Keratinocyte (primary cell): ENCODE data around the gene DGKI. TPM values are rescaled to one million over a fixed set of nuclear protein-coding genes. Genes with fewer than 3 reads are reported as not detected.

Experiments used
- DNase-seq: peaks from one replicate; pipeline ENCODE4 v3.0.0-alpha.2; 2011; ENCODE audit warnings: low read depth, missing footprints, low spot score
- FAIRE-seq: peaks from 2 replicates; lab custom pipeline; 2011; peaks lifted over from hg19 to GRCh38; lab: Jason Lieb, UNC
- H2AFZ ChIP-seq: 2 replicates; pipeline ENCODE4 v1.6.0; 2012; ENCODE audit warnings: low read length, control low read depth, inconsistent platforms; ENCODE audit not compliant: control insufficient read depth
- H3K27ac ChIP-seq: 2 replicates; pipeline ENCODE4 v1.5.1; 2011; ENCODE audit warnings: low read length; ENCODE audit not compliant: control insufficient read depth, insufficient read depth
- H3K27me3 ChIP-seq: 3 replicates; pipeline ENCODE4 v1.6.0; 2011; ENCODE audit warnings: low read length; ENCODE audit not compliant: control insufficient read depth, insufficient read depth; ENCODE audit errors: extremely low read depth
- H3K36me3 ChIP-seq, 2 experiments: 2 replicates in 1 of 2; 3 replicates in 1 of 2; pipeline ENCODE4 v1.5.1; 2011; ENCODE audit warnings: low read length in 2 of 2, mild to moderate bottlenecking in 1 of 2; ENCODE audit not compliant: control insufficient read depth in 2 of 2, insufficient read depth in 2 of 2; ENCODE audit errors: extremely low read depth in 1 of 2
- H3K4me1 ChIP-seq: 3 replicates; pipeline ENCODE4 v1.5.1; 2011; ENCODE audit warnings: low read length; ENCODE audit not compliant: control insufficient read depth, insufficient read depth; ENCODE audit errors: extremely low read depth
- H3K4me2 ChIP-seq: 3 replicates; pipeline ENCODE4 v1.6.0; 2011; ENCODE audit warnings: low read depth, low read length; ENCODE audit not compliant: control insufficient read depth, insufficient read depth; ENCODE audit errors: extremely low read depth
- H3K4me3 ChIP-seq, 3 experiments: fragments of 200-600 bp in 1 of 3; sonication (generic) in 1 of 3; 2 replicates in 2 of 3; 3 replicates in 1 of 3; pipeline ENCODE4 v1.5.1; 2011 to 2016; ENCODE audit warnings: low read length in 3 of 3, mild to moderate bottlenecking in 3 of 3, control low read depth in 2 of 3, inconsistent platforms in 1 of 3, low read depth in 1 of 3, mixed read lengths in 1 of 3, mixed run types in 1 of 3, moderate library complexity in 1 of 3; ENCODE audit not compliant: control insufficient read depth in 2 of 3, insufficient read depth in 2 of 3; ENCODE audit errors: extremely low read depth in 1 of 3
- H3K79me2 ChIP-seq: 2 replicates; pipeline ENCODE4 v1.6.0; 2012; ENCODE audit warnings: low read length; ENCODE audit not compliant: control insufficient read depth, insufficient read depth
- H3K9ac ChIP-seq: 3 replicates; pipeline ENCODE4 v1.6.0; 2011; ENCODE audit warnings: low read length; ENCODE audit not compliant: control insufficient read depth, insufficient read depth; ENCODE audit errors: extremely low read depth
- H3K9me1 ChIP-seq: 3 replicates; pipeline ENCODE4 v1.6.0; 2011; ENCODE audit warnings: low read length; ENCODE audit not compliant: control insufficient read depth, insufficient read depth; ENCODE audit errors: extremely low read depth
- H3K9me3 ChIP-seq: 2 replicates; pipeline ENCODE4 v1.5.1; 2012; ENCODE audit warnings: low read depth, low read length; ENCODE audit not compliant: control insufficient read depth
- H4K20me1 ChIP-seq: 3 replicates; pipeline ENCODE4 v1.6.0; 2011; ENCODE audit warnings: low read length; ENCODE audit not compliant: control insufficient read depth, insufficient read depth; ENCODE audit errors: extremely low read depth
- EZH2 ChIP-seq: IDR thresholded peaks from one replicate; pipeline ENCODE4 v1.6.1; 2012; ENCODE audit warnings: inconsistent platforms, mild to moderate bottlenecking, low read length, moderate library complexity
- dilution Hi-C: fragments of 300-500 bp; cut with MboI; formaldehyde crosslinking; loops from one replicate; pipeline ENCODE4 v1.7.0; 2020; ENCODE audit warnings: low sequenced_read_pairs; ENCODE audit not compliant: extremely low pct_ligation_motif_present
- polyA plus RNA-seq, 5 experiments: library from polyadenylated mRNA; depleted of rRNA in 3 of 5; stranded (reverse) in 3 of 5; stranded (forward) in 1 of 5; unstranded in 1 of 5; fragments of >200 nt; gene quantifications; 1 replicate in 1 of 5; 2 replicates in 3 of 5; 3 replicates in 1 of 5; pipeline versions ENCODE4 v1.2.1 to v1.2.3, GENCODE V29; 2011 to 2012; ENCODE audit warnings: missing spikeins in 2 of 5, low read depth in 1 of 5, low replicate concordance in 1 of 5
- TF ChIP-seq, protein P1 (sequence below), 3 experiments: IDR thresholded peaks in 1 of 3; conservative IDR thresholded peaks in 1 of 3; optimal IDR thresholded peaks in 1 of 3; 2 replicates in 2 of 3; 3 replicates in 1 of 3; pipeline versions ENCODE3 to v1.5.1; 2011; ENCODE audit warnings: low read length in 3 of 3, mild to moderate bottlenecking in 3 of 3, moderate library complexity in 2 of 3, control low read depth in 1 of 3, inconsistent platforms in 1 of 3; ENCODE audit not compliant: insufficient read depth in 2 of 3; ENCODE audit errors: extremely low read depth in 1 of 3

Gene DGKI
- polyA plus RNA-seq, 1 donor (not counting 4 experiments of a cell fraction or from before 2014, with no cell fraction given) = 0.14 TPM

DNA sequence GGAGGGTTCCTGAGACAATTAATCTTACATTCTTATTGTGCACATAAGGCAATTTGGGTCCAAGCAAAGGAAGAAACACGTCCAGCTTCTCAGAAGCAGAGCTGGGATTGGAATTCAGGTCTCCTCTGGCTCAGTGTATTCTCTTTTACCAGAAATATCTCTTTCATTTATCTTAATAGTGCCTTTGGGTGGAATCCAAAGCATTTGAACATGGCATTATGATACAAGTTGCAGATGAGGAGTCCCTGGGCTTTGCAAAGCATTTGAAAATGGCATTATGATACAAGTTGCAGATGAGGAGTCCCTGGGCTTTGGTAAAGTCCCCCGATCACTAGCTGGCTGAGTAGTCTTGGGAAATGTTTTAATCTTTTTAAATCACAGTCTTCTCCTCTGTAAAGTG, 473.3 kb downstream of the DGKI start:
- no peak for TF ChIP-seq EZH2
- TF ChIP-seq, protein P1, sequence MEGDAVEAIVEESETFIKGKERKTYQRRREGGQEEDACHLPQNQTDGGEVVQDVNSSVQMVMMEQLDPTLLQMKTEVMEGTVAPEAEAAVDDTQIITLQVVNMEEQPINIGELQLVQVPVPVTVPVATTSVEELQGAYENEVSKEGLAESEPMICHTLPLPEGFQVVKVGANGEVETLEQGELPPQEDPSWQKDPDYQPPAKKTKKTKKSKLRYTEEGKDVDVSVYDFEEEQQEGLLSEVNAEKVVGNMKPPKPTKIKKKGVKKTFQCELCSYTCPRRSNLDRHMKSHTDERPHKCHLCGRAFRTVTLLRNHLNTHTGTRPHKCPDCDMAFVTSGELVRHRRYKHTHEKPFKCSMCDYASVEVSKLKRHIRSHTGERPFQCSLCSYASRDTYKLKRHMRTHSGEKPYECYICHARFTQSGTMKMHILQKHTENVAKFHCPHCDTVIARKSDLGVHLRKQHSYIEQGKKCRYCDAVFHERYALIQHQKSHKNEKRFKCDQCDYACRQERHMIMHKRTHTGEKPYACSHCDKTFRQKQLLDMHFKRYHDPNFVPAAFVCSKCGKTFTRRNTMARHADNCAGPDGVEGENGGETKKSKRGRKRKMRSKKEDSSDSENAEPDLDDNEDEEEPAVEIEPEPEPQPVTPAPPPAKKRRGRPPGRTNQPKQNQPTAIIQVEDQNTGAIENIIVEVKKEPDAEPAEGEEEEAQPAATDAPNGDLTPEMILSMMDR (optimal IDR thresholded peaks at IDR 0.05 in 1 of 3, IDR thresholded peaks at IDR 0.05 in 1 of 3, conservative IDR thresholded peaks at IDR 0.05 in 1 of 3; ENCODE audit: extremely low read depth in 1 of 3, insufficient read depth in 2 of 3, low read length in 3 of 3) = no peak
- H2AFZ ChIP-seq = no peak overlapping the region
- dilution Hi-C loops = no loop called here

DNA sequence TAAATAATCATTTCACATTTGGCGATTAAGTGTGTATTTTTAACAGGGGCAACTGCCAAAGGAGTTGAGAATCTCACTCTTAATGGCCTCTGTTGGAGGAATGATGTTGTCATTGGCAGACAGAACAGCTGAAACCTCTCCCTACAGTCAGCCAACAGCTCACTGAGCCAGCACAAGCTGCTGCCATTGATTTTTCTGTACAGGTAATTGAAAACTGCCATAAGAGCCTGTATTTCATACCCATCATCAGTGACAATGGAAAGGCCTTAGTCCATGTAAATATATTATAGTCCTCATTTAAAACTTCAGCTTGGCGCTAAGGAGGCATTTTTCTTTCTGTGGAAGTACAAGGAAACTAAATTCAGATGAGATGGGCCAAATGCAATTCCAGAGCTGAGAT, 475.2 kb downstream of the DGKI start:
- Histone ChIP-seq H3K9me3 (no peaks in the 10 kb centered on the region), H3K4me1 (no peaks in the 10 kb centered on the region), H4K20me1 (no peaks in the 10 kb centered on the region), H3K36me3 (no peaks in the 10 kb centered on the region), H3K79me2 (no peaks in the 10 kb centered on the region), H3K9me1 (no peaks in the 10 kb centered on the region), H3K4me2 (no peak overlapping the region), H3K27me3 (no peaks in the 10 kb centered on the region), H2AFZ (no peak overlapping the region), H3K4me3 (no peak overlapping the region), H3K9ac (no peak overlapping the region), H3K27ac (no peak overlapping the region)
- FAIRE-seq = no peak
- DNase-seq = no peak
- dilution Hi-C loops = no loop called here
- TF ChIP-seq, protein P1 (optimal IDR thresholded peaks at IDR 0.05 in 1 of 3, IDR thresholded peaks at IDR 0.05 in 1 of 3, conservative IDR thresholded peaks at IDR 0.05 in 1 of 3; ENCODE audit: extremely low read depth in 1 of 3, insufficient read depth in 2 of 3, low read length in 3 of 3) = no peak
- TF ChIP-seq EZH2 = no peak

More for the DNA sequence above, 473.3 kb downstream of the DGKI start:
- H3K4me1 ChIP-seq = no peaks in the 10 kb centered on the region
- H4K20me1 ChIP-seq = no peaks in the 10 kb centered on the region
- no peaks in the 10 kb centered on the region for H3K36me3 ChIP-seq
- DNase-seq (no peak), FAIRE-seq (no peak)
- no peak overlapping the region for H3K4me3 ChIP-seq
- no peaks in the 10 kb centered on the region for H3K9me1 ChIP-seq
- no peaks in the 10 kb centered on the region for H3K79me2 ChIP-seq
- H3K27me3 ChIP-seq = no peaks in the 10 kb centered on the region
- no peak overlapping the region for H3K27ac ChIP-seq
- H3K4me2 ChIP-seq = no peak overlapping the region
- no peaks in the 10 kb centered on the region for H3K9me3 ChIP-seq
- H3K9ac ChIP-seq = no peak overlapping the region
